Measurements from ENCODE around the gene TBC1D3B. TPM values are rescaled to one million over a fixed set of nuclear protein-coding genes. Genes with fewer than 3 reads are reported as not detected.
"Not testable (repeated sequence)": the region's sequence is repeated elsewhere in the genome, so short reads cannot be mapped to it uniquely, and the experiment has no call there.

Gene TBC1D3B
- total RNA-seq: 6.0 TPM

DNA sequence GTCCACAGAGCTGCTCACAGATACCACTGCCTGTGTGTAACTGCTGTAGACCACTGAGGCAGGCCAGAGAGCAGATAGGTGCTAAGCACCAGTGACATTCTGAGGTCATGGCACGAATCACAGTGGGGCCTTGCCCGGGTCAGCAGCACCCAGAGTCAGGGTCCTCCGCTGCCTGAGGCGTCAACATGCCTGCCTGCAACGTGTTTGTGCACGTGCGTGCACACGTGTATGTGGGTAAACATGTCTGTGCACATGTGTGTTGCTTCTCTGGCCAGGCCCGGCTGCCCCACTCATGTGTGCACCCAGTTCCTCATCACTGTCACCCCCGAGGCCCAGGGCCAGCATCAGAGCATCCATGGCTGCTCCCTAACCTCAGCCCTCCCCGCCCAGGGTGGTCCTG is at the start of gene TBC1D3B:
Gene TBC1D3B (minus strand): TSS at position 101 of the 400 bp plus-strand sequence. CDS start 1,586 bp downstream, outside the sequence.
- DNase-seq (ENCODE audit: low spot score): not testable (repeated sequence)

DNA sequence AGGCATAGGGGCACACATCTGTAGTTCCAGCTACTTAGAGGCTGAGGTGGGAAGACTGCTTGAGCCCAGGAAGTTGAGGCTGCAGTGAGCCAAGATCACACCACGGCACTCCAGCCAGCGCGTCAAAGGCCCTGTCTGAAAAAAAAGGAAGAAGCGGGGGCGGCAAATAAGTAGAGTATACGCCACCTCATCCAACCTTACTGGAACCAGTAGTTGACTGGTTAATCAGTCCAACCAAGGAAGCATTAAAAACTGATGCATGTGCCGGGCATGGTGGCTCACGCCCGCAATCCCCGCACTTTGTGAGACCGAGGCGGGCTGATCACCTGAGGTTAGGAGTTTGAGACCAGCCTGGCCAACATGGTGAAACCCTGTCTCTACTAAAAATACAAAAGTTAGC is 46.5 kb upstream of the TBC1D3B start:
- DNase-seq (ENCODE audit: low spot score): not testable (repeated sequence)

DNA sequence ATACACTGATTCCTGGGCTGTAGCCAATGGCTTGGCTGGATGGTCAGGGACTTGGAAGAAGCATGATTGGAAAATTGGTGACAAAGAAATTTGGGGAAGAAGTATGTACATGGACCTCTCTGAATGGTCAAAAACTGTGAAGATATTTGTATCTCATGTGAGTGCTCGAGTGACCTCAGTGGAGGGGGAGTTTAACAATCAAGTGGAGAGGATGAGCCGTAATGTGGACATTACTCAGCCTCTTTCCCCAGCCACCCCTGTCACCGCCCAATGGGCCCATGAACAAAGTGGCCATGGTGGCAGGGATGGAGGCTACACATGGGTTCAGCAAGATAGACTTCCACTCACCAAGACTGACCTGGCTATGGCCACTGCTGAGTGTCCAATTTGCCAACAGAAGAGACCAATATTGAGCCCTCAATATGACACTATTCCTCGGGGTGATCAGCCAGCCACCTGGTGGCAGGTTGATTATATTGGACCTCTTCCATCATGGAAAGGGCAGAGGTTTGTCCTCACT is 45.2 kb upstream of the TBC1D3B start:
- not testable (repeated sequence) for DNase-seq (ENCODE audit: low spot score)

DNA sequence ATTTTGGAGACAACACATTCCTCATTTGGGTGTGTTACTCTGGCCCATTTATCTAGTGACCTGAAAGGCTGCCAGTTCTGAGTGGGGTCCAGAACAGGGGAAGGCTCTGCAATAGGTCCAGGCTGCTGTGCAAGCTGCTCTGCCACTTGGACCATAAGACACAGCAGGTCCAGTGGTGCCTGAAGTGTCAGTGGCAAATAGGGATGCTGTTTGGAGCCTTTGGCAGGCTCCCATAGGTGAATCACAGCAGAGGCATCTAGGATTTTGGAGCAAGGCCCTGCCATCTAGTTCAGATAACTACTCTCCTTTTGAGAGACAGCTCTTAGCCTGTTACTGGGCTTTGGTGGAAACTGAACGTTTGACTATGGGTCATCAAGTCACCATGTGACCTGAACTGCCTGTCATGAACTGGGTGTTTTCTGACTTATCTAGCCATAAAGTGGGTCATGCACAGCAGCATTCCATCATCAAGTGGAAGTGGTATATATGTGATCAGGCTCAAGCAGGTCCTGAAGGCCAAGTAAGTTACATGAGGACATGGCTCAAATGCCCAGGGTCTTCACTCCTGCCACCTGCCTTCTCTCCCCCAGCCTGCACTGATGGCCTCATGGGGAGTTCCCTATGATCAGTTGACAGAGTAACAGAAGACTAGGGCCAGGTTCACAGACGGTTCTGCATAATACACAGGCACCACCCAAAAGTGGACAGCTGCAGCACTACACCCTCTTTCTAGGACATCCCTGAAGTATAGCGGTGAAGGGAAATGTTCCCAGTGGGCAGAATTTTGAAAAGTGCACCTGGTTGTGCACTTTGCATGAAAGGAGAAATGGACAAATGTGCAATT is 44.5 kb upstream of the TBC1D3B start:
- not testable (repeated sequence) for DNase-seq (ENCODE audit: low spot score)

DNA sequence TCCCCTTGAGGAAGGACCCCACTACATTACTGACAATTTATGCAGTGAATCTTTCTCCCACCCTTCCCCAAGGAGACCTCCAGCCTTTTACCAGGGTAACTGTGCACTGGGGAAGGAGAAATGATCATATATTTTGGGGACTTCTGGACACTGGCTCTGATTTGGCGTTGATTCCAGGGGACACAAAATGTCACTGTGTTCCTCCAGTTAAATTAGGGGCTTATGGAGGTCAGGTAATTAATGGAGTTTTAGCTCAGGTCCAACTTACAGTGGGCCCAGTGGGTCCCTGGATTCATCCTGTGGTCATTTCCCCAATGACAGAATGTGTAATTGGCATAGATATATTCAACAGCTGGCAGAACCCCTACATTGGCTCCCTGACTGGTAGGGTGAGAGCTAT is 43.1 kb upstream of the TBC1D3B start:
- DNase-seq (ENCODE audit: low spot score): not testable (repeated sequence)

DNA sequence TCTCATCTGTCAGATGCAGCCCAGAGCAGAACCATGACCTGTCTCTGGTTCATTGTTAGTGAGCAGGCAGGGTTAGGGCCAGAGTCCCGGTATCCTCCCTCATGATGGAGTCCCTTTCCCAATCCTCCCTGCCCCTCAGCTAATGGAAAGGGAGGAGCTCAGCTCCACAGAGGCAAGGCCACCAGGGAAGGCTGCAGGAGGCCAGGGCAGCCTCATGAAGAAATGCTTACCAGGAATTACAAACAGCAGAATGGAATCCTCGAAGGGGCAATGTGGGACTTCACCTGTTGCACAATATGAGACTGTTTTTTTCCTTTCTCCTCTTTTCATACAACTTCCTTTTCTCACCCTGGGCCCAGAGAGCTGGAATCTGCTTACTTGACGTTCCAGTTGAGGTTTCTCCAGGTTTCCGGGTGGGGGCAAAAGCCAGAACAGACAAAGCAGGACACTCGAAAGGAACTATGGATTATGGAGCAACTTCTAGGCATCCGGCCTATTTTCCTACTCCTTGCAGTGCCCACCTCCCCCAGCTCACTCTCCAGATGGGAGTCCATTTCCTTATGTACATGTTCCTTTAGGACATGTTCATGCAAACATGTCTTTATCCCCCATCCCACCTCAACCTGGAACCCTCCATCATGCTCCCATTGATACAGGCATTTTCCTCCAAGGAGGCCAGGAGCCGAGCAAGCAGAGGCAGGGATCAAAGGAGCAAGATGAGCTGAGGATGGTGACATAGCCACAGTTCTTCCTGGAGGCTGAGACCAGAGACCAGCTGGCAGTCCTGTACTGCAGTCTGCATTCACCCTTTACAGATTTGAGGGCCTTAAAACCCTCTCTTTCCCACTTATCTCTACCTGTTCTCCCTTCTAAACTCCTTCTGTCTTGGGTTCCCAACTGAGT is 39.2 kb upstream of the TBC1D3B start:
- DNase-seq (ENCODE audit: low spot score): not testable (repeated sequence)

DNA sequence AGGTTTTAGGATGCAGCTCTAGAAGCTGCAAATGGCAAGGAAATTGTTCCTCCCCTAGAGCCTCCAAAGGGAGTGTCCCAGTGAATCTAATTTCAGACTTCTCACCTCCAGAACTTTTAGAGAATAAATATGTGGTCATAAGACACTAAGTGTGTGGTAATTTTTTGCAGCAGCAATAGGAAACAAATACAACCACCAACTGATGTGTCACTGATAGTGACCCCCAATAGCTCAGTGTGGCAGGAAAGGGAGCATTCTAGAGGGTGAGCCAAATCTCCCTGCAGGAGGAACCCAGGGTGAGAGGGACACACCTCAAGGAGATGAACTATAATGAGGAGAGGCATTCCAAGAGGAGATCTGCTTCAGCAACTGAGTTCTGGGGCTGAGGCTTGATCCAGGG is 38.5 kb upstream of the TBC1D3B start:
- no peak for DNase-seq (ENCODE audit: low spot score)

DNA sequence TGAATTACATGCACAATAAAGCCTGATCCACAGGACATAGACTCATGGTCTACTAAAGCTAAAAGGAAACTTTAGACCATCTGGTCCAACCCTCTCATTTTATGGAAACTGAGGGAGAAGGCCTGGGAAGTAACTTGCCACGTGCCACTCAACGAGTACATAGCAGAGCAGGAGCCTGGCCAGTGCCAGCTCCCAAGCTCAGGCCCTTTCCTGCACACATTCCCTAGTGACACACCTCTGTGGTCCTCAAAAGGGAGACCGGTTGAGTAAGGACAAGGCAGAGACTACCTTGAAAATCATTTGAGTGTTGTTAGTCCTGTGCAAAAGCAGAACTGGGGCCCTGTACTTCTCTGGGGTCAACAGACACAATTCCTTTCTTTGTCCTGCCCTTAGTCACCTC is 37.3 kb upstream of the TBC1D3B start:
- DNase-seq (ENCODE audit: low spot score): no peak

DNA sequence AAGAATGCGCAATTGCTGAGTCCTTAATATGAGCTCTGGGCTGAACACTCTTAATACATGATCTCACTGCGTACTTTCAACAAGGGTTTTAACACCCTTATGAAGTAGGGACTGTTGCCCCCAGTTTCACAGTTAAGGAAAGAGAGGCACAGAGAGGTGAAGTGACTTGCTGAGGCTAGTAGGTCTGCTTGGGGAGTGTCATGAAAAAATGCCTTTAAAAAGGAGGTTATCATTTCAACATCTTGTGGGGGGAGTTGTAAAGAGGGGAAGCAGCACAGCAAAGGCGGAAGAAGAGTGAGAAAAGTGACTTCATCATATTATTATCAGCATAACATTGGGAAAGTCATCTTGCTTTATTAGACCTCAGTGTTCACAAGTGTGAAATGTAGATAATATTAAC is 36.5 kb upstream of the TBC1D3B start:
- DNase-seq (ENCODE audit: low spot score): no peak

DNA sequence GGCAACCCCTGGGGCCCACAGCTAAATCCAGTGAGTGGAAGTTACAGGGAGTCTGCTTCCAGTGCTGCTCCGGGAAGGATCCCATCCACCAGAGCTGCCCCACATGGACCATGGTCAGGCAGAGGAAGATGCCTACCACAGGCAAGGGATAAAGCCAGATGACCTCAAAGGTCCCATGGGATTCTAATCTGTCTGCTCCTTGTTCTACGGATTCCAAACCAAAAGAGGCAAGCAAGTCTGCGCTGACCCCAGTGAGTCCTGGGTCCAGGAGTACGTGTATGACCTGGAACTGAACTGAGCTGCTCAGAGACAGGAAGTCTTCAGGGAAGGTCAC is 35.8 kb upstream of the TBC1D3B start:
- no peak for DNase-seq (ENCODE audit: low spot score)

DNA sequence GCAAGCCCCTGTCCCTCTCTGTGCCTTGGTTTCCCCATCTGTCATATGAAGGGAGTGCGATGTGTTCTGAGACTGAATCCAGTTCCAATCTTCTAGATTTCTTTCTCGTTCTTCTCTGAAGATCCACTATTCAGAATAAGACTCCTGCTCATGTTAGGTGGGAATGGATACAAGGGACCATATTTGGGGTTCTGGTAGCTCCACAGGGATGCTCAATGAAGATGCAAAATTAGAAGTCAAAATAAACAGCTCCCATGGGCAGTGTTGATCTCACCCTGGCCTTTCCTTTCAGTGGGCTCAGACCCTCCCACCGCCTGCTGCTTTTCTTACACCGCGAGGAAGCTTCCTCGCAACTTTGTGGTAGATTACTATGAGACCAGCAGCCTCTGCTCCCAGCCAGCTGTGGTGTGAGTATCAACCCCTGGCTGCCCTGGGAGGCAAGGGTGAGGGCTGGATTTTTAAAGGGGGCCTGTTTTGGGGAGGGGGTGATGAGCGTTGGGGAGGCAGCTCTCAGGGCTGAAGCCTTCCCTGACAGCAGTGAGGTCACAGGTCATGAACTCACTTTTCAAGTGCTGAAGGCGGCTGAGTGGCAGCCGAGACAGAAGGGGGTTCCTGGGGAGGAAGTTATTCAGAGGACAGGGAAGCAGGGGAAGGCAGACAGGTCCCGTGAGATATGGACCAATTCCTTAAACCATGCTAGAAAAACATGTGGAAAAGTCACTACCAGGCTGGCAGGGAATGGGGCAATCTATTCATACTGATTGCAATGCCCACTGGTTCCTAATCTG is 35.2 kb upstream of the TBC1D3B start:
- not testable (repeated sequence) for DNase-seq (ENCODE audit: low spot score)

DNA sequence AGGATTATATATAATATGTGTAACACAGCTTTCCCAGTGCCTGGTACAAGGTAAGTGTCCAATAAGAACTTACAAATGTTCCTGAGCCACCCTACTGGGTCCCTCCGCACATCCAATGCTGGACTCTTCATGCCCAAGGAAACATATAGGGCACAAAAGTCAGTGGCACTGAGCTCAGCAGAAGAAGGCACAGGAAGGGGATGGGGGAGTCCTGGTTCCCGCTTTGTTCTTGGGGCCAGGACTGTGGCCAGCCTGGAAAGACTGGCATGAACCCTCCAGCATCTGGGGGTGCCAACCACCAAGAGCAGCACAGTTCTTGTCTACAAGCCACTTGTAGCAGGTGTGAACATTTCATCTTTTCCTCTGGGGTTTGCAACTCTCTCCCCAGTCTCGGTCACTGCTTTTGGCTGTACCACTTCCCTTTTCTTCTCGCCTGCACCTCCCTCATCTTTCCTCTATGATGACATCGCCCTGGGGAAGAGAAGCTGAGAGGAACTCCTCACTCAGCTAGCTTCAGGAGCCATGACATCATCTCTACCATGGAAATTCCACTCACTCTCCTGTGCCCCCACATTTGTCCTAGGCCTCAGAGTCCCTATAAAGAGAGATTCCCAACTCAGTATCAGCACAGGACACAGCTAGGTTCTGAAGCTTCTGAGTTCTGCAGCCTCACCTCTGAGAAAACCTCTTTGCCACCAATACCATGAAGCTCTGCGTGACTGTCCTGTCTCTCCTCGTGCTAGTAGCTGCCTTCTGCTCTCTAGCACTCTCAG is 34.2 kb upstream of the TBC1D3B start, which contains the start of gene CCL4L2:
Gene CCL4L2 (plus strand): TSS at position 625 of the 773 bp plus-strand sequence.
- DNase-seq (ENCODE audit: low spot score): not testable (repeated sequence)

DNA sequence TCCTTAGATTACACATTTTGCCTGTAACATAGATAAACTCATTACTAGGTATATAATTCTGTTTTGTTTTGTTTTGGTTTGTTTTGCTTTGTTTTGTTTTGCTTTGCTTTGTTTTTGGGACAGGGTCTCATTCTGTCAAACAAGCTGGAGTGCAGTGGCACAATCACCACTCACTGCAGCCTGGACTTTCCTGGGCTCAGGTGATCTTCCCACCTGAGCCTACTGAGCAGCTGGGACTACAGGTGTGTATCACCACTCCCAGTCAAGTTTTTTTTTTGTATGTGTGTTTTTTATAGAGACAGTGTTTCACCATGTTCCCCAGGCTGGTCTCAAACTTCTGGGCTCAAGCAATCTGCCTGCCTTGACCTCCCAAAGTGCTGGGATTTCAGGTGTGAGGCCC is 33.1 kb upstream of the TBC1D3B start:
- no peak for DNase-seq (ENCODE audit: low spot score)

DNA sequence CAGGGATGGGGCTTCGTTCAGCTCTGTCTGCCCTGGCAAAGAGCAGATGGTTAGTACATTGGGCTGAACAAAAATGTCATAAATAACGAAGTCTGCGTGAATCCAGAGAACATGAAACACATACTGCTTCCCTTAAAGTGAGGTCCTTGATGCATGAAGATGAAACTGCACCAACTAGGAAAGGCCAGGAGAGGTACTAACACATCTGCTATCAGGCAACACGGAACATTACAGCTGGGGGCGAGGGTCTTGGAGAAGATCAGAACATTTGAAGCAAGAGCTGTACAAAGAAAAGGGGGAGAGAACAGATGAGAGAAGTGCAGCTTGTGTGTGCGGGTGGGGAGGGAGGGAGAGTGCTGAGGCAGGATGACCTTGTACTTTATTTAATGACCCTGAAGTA is 30.9 kb upstream of the TBC1D3B start:
- not testable (repeated sequence) for DNase-seq (ENCODE audit: low spot score)

DNA sequence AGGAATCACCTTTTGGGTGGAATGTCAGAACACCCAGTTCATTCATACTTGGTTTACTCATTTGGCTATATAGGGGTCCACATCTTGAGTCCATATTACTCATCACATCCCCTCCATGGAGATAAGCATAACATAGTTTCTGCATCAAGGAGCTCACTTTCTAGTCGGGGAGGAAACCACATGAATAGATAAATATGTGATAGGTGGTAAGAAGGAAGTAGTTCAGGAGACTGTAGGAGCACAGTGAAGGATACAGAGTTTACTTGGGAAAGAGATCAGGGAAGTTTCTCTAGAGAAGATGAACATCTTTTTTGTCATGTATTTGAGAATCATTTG is 30.0 kb upstream of the TBC1D3B start:
- not testable (repeated sequence) for DNase-seq (ENCODE audit: low spot score)

DNA sequence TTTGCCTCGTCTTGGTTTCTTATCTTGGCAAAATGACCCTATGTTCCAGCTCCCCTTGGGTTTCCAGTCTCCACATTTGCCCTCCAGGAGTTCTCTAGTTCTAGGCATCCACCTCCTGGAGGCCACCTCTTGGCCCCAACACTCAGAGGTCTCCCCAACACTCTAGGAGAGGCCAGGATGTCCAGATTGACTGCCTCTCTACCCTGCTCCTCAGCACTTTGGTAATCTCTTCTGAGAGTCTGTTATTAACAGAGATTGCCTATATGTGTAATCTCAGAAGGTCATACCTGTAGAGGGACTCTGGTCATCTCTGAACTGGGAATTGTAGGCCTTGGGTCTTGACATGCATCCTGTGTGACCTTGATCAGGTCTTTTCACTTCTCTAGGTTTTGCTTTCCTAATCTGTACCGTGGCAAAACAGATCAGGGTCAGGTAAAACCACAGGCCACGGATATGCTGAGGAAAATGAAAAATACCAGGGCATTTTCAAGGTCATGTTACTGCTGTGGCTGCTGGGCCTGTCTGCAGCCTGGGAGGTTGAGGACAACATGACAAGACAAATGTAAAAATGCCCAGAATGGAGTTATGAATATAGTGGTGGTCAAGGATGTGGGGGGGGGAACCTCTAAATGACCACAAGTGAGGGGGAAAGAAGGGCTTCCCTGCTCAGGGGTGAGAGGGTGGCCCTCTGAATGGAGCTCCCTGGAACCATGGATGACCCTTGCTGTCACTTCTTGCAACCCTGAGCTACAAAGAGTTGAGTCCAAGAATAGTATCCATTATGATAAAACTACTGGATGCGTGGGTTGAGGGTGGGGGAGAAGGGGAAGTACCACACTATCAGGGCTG is 29.4 kb upstream of the TBC1D3B start:
- DNase-seq (ENCODE audit: low spot score): no peak

DNA sequence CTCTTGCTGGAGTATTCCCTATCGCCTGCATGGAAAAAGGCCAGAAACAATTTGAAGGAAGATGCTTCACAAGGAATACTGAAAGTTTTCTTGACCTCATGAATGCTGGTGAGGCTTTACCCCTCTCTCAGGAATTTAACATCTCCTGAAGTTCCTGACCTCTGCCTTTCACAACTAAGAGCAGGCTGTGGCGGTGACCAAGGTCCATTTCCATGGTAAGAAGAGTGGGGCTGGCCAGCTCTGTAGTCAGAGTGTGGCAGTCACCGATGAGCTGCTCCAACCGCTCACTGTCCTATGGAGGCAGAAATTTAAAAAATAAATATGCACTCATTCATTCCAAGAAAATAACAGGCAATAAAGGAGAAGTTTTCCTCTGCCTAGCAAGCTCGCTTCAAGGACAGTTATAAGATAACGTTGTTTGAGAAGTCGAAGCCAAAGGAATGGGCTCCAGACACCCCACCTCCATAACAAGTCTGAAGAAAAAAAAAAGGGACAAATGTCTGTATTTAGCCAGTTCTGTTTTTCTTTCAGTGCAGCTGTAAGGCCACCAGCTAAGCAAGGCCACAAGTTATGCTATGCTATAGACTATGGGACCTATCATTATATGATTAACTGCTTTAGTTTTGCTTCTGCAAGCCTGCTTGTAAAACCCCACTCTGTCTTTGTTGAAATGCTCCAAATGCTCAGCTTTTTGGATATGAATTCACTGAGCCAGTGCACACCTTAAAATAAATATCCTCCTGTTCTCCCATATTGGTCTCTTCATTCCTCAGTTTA is 28.5 kb upstream of the TBC1D3B start:
- DNase-seq (ENCODE audit: low spot score): no peak

DNA sequence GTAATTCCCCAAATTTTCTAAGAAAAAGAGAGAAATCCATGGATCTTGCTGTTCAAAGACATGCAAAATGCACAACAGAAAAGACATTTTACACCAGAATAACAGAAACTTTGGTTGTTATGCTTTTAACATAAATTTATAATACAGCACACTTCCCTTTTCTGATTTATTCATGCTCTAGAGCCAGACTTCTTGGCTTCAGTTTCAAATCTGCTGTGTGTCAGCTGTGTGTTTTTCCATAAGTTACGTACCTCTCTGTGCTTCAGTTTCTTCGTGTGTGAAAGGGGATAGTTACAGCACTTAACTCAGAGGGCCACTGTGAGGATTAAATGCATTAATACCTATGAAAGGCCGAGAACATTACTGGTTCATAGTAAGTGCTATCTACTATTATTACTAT is 26.9 kb upstream of the TBC1D3B start:
- no peak for DNase-seq (ENCODE audit: low spot score)

DNA sequence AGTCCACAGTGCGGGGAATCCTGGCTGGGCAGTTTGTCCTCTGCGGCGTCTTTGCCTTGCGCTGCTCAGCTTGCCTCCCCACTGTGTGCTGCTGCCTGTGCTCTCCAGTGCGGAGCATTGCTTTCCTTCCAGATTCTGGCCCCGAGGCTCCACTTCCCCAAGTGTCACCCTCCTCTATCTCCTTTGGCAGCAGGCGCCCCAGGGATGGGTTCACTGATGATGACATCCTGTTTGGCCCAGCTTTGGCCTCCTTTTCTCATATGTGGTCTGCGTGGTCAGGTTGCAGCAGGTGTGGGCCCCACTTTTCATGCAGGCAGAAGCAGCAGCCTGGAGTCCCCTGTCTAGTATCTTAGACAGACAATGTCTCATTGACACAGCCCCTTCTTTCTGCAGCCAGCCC is 25.1 kb upstream of the TBC1D3B start:
- DNase-seq (ENCODE audit: low spot score): not testable (repeated sequence)
